Superior temporal gyrus (tissue), 1 donor: ENCODE results near the gene ABLIM2.

Experiments used
- DNase-seq: peaks from one replicate; pipeline ENCODE4 v3.0.0-alpha.2; 2016; ENCODE audit errors: extremely low spot score

Gene ABLIM2

DNA sequence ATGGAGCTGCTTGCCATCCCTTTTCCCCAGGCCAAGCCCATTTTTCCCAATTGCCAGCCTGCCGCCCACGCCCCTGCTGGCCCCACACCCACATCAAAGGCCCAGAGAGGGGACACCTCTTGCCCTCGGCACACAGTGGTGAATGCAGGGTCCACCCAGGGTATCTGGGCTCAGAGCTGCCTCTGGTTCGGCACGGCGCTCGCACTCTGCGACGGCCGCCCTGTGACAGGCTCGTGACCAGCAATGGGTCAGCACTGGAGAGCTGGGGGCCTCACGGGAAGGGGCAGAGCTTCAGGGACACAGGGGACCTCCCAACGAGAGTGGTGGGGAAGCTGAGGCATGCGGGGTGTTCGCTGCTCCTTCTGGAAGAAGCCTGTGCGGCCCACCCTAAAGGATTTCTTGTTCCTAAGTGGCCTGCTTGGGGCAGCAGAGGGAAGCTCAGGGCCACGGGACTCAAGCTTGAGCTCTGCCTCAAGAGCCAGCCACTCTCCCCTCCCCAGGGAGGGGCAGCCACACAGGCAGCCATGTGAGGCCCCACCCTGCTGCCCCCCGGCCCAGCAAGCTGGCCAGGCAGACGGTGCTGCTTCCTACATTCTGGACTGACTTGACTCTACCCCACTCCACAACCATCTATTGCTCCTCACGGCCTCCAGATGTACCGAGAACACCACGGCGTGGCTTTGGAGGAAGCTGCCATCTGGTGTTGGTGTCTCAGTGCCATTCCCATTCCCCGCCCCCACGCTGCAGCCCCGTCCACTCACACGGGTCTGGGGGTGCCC lies 73.7 kb downstream of the ABLIM2 start:
- DNase-seq, result no peak

DNA sequence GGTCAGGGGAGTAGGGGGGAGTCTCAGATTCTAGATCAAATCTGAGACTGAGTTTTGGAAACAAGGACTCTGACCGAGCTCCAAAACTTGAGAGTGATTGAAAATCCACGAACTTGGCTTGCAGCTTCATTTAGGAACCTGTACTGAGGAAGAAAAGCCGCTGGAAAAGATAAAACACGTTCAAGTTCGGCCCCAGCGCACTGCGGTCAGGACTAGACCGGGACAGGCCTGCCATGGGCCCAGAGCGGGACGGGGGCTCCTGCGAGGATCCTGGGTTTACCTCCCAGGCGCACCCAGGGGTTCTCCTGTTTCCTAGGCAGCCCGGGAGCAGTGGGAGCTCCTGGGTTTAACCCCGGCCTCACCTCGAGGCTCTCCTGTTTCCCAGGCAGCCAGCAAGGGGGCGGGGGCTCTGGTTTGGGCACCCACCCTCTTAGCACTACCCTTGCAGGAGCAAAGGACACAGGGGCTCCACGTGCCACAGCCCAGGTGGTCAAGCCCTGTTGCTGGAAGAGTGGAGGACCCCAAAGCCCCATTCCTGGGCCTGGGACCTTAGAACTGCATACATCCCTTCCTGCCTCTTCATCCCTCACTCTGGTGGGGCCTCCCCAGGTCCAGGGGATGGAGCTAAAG lies 74.5 kb downstream of the ABLIM2 start:
- DNase-seq, result no peak

- no peak for DNase-seq
Observed at GRCh38 chr4:8083086-8083825, 75.4 kb downstream of the ABLIM2 start.

DNA sequence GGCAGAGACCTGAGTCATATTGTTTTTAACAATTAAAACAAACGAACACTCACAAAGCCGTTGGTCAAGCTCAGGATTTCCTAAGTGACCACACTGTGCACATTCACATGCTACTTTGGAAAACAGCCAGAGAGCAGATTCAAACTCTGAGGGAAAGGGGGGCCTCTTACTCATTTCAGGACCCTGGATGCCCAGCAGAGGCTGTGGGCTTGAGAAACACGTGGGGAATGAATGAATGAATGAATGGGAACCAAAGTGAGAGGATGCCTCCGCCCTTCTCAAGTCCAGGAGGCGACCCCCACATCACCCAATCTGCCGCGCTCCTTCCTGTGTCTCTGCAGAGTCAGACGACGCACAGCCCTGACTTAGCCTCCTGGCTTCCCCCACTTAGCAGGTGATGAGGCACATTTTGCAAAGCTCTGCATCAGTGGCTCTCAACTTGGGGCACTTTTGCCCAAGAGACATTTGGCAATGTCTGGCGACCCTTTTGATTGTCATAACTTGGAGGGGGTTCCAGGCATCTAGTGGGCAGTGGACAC lies 76.0 kb downstream of the ABLIM2 start:
- no peak for DNase-seq

DNA sequence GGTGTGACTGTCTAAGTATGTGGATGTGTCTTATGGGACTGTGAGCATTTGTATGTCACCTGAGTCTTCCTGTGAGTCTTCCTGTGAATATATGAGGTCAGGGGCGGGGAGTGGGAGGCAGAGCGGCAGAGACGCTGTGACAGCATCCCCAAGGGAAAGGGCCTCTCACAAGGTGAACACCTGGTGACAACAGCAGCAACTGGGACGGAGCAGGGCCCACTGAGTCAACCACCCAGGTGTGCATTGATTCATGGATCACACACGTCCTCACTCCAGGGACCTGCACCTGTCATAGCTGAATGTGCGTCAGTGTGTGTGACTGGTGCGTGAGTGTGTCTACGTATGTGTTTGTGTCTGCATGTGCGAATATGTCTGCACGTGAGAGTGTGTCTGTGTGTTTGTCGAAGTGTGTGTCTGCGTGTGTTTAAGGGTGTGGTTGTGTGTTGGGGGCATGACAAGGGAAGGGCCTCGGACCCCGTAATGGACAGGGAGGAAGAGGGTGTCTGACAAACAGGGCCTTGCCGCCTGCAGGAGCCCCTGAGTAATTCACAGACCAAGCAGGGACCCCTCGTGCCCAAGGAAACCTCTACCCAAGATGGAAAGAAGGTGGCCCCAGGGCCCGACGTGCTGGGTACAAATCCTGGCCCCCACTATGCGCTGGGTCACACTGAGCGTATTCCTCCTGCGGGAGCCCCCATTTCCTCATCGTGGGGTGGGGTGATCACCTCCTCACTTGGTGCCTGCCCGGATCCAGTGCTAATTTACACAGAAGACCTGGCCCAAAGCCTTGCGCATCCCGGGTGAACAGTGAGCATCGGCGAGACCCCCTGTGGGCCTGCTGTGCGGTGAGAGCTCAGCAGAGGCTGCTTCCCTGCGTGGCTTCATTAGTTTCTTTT lies 76.7 kb downstream of the ABLIM2 start:
- no peak for DNase-seq

DNA sequence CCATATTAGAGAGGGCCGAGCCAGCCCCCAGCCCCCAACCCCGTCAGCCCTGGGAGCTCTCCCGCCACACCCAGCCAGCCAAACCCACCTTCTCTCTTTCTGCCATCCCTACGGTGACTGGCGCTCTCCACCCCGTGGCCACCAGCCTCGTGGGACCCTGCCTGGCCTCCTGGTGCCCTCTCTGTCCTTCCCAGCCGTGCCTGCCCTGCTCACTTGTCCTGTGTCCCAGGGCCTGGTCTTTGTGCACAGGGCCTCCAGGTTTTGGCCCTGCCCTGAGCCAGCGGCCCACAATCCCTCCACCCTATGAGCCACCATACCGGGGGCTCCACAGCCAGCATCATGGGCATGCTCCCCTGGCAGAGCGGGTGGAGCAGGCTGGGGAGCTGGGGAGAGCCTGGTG lies 77.4 kb downstream of the ABLIM2 start:
- DNase-seq, result no peak

DNA sequence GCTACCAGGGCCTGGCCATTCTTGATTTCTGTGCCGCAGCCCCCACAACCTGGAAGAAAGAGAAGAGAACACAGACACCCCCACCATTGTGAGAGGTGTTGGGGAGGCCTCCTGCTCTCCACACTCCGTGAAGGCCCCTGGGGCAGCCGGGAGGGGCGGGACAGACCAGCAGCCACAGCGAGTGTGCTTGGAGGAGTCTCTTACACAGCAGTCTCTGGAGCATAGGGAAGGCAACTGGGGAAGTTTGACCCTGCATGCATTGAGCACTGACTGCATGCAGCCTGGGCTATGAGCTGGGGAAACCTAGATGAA lies 77.9 kb downstream of the ABLIM2 start:
- DNase-seq, result no peak

- no peak for DNase-seq
Observed at GRCh38 chr4:8079916-8080753, 78.5 kb downstream of the ABLIM2 start.

DNA sequence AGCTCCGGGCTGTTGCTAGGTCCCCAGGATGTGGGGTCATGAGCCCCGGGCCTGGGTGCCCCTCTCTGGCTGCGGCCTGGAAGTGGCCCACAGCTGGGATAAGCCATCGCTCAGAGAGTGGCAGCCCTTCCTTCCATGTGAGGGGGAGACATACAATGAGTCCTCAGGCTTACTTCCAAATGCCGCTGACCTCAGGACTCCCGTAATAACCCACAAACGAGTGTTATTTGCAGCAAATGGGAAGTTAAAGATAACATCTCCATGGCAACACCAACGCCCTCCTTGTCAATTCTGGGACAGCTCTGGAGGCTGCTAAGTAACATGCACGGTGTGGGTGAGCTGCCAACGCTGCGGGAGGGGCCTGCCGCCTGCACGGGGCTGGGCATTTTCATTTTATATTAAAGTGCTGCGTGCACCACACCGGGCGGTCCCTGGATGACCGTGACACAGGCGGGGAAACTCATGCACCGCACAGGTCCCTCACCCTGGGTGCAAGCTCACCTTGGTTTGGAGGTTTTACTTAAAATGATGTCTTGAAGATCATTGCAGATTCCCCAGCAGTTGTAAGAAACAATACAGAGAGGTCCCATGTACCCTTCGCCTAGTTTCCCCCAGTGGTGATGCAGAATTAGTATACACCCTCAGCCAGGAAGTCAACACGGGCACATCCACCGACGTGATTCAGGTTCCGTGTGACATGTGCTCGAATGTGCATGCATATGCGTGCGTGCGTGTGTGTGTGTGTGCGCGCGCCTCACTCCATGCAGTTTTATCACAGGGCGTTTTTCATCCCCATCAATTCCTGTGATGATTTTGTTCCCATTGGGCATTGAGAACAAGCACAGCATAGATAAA lies 79.4 kb downstream of the ABLIM2 start:
- DNase-seq, result peak; percentile 48

DNA sequence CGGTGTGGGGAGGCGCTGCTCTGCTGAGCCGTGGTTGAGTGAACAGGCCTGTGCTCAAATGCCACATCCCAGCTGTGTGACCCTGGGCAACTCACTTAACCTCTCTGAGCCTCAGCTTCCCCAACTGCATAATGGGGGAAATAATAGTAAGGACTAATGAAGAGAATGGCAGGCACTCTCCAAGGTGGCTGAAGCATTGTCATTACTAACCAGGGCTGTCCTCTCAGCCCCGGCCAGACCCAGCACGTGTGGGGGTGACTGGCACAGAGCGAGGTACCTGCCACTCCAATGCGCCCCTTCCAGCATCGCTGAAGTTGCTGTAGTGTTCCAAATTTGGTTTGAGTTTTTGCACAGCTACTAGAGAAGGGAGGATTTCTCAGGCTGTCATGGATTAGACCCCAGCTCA lies 80.0 kb downstream of the ABLIM2 start:
- DNase-seq, result no peak

DNA sequence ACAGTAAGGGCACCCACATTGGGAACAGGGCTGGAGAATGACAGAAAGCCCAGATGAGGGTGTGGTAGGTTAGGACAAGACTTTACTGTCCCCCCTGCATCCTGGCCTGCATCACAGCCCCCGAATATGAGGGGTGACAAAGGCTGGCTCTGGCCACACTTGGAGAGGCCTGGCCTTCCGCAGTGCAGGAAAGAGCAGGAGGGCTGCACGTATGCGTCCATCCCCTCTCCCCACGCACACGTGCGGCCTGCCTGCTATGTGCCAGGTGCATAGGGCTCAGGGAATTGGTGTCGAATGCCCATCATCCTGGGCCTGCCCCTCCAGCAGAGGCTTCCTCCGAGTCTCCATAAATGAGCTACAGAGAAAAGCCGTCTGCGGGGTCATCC lies 80.5 kb downstream of the ABLIM2 start:
- no peak for DNase-seq

GRCh38 chr4:8077181-8078108 lies 81.2 kb downstream of the ABLIM2 start:
- no peak for DNase-seq

GRCh38 chr4:8076023-8076422 lies 82.6 kb downstream of the ABLIM2 start:
- no peak for DNase-seq

- DNase-seq, result no peak
Observed at GRCh38 chr4:8073206-8073863, 85.3 kb downstream of the ABLIM2 start.

- no peak for DNase-seq
Observed at GRCh38 chr4:8072235-8072968, 86.2 kb downstream of the ABLIM2 start.

DNA sequence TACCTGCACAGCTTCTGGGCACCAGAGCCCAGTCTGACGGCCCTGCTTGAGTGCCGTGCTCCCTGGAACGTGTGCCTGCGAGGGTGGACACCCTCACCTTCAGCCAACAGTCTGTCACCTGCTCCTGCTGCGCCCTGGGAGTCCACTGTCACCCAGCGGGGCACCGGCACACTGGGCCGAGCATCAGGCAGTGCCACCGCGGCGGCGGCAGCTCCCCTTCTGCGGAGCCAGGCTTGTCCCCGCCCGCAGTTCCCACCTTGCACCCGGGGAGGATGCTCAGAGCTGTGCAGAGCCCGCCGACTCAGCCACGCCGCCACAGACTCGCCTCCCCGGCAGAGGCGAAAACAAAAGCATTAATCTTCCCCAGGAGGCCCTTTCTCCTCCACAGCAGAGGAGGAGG lies 86.8 kb downstream of the ABLIM2 start:
- DNase-seq, result no peak
